A673 (cell line): Measurements from ENCODE around the gene MYLK. TPM values are rescaled to one million over a fixed set of nuclear protein-coding genes. Genes with fewer than 3 reads are reported as not detected.
A peak's percentile ranks its signal among the peaks of the same experiment; 100 is the strongest.

ENCODE experiments used
- BruUV-seq: library from RNA; stranded (reverse); fragments of 400-500 nt; replicated peaks from 2 replicates; lab custom pipeline; 2021; lab: Mats Ljungman, UMichigan
- CTCF ChIA-PET: fragments of 300-600 bp; sonication (Branson Sonifier 250); formaldehyde crosslinking; loops from one replicate; lab custom pipeline; 2022; ENCODE audit warnings: antibody characterized with exemption; lab: Charles Lee
- POLR2A ChIA-PET: fragments of 300-600 bp; sonication (Branson Sonifier 250); formaldehyde crosslinking; loops from one replicate; lab custom pipeline; 2022; ENCODE audit warnings: antibody characterized with exemption; ENCODE audit not compliant: low non-redundant PET; lab: Charles Lee
- DNase-seq: peaks from one replicate; pipeline ENCODE4 v3.0.0-alpha.2; 2015; ENCODE audit warnings: low spot score
- H3K27ac ChIP-seq: fragments of 200-600 bp; sonication (generic); 2 replicates; pipeline ENCODE4 v1.5.1; 2016; ENCODE audit warnings: mixed run types, low read depth, mild to moderate bottlenecking, mixed read lengths, antibody characterized with exemption, low read length; ENCODE audit not compliant: poor library complexity, severe bottlenecking
- H3K27me3 ChIP-seq: fragments of 200-600 bp; sonication (generic); replicated peaks from 2 replicates; pipeline ENCODE4 v1.6.1; 2017; ENCODE audit warnings: mixed run types, low read depth, mild to moderate bottlenecking, mixed read lengths, antibody characterized with exemption, low read length; ENCODE audit not compliant: insufficient read depth, poor library complexity
- H3K36me3 ChIP-seq: fragments of 200-600 bp; sonication (generic); 2 replicates; pipeline ENCODE4 v1.6.1; 2016; ENCODE audit warnings: mixed run types, mild to moderate bottlenecking, mixed read lengths, antibody characterized with exemption, low read length; ENCODE audit not compliant: insufficient read depth, poor library complexity, severe bottlenecking
- H3K4me1 ChIP-seq: fragments of 200-600 bp; sonication (generic); 2 replicates; pipeline ENCODE4 v1.6.1; 2017; ENCODE audit warnings: mixed run types, mild to moderate bottlenecking, mixed read lengths, antibody characterized with exemption, low read length; ENCODE audit not compliant: insufficient read depth, poor library complexity, severe bottlenecking
- H3K4me3 ChIP-seq: fragments of 200-600 bp; sonication (generic); 2 replicates; pipeline ENCODE4 v1.5.1; 2016; ENCODE audit warnings: low read depth, mixed run types, mild to moderate bottlenecking, mixed read lengths, low read length; ENCODE audit not compliant: poor library complexity, severe bottlenecking
- H3K9me3 ChIP-seq: fragments of 200-600 bp; sonication (generic); 2 replicates; pipeline ENCODE4 v1.6.1; 2016; ENCODE audit warnings: mixed run types, low read depth, mild to moderate bottlenecking, mixed read lengths, antibody characterized with exemption, low read length; ENCODE audit not compliant: poor library complexity, severe bottlenecking
- CTCF ChIP-seq: fragments of 300-800, 200-600 bp; sonication (generic); conservative IDR thresholded peaks from 2 replicates; pipeline ENCODE4 v1.5.1; 2017; ENCODE audit warnings: low read depth, mild to moderate bottlenecking, antibody characterized with exemption, low read length, moderate library complexity, mixed read lengths
- EZH2 ChIP-seq: fragments of 200-600 bp; sonication (generic); IDR thresholded peaks from 2 replicates; pipeline ENCODE4 v1.6.1; 2017; ENCODE audit warnings: borderline replicate concordance, low read depth, mild to moderate bottlenecking, mixed read lengths, antibody characterized with exemption, low read length; ENCODE audit not compliant: poor library complexity, severe bottlenecking
- intact Hi-C: fragments of 100-400 bp; cut with micrococcal nuclease; formaldehyde crosslinking; loops from one replicate; pipeline ENCODE4 v1.10.0; 2022; ENCODE audit not compliant: unreplicated experiment
- total RNA-seq: library from RNA; stranded (reverse); gene quantifications from 2 replicates; pipeline ENCODE4 v1.2.3, GENCODE V29; 2021

The MYLK gene
- total RNA-seq, 1 experiment from 2014 or later, result 3.9 TPM

GRCh38 chr3:123583561-123583960 lies 300.6 kb downstream of the MYLK start:
- TF ChIP-seq CTCF, result no peak
- no peak for TF ChIP-seq EZH2
- H3K27ac ChIP-seq, result no peak overlapping the region
- H3K4me1 ChIP-seq, result peaks cover 21% of the 10 kb centered on the region
- CTCF ChIA-PET, result no interaction called here
- POLR2A ChIA-PET, result no interaction called here
- intact Hi-C loops, result no loop called here
- peak overlapping the region; percentile 90 for H3K4me3 ChIP-seq
- H3K36me3 ChIP-seq, result peaks cover 29% of the 10 kb centered on the region
- H3K27me3 ChIP-seq, result no peaks in the 10 kb centered on the region
- no peaks in the 10 kb centered on the region for H3K9me3 ChIP-seq
- no peak for DNase-seq
- BruUV-seq, result TSS peak; percentile 46

GRCh38 chr3:123582315-123582714 lies 301.8 kb downstream of the MYLK start:
- intact Hi-C loops, result no loop called here
- CTCF ChIA-PET, result no interaction called here
- peaks cover 35% of the 10 kb centered on the region for H3K36me3 ChIP-seq

GRCh38 chr3:123576122-123576521 lies 308.0 kb downstream of the MYLK start:
- DNase-seq, result no peak
- no TSS peak for BruUV-seq
- H3K27me3 ChIP-seq, result no peaks in the 10 kb centered on the region
- CTCF ChIA-PET, result no interaction called here
- peak overlapping the region; percentile 40 for H3K27ac ChIP-seq
- TF ChIP-seq CTCF (no peak), EZH2 (no peak)
- H3K9me3 ChIP-seq, result no peaks in the 10 kb centered on the region
- H3K36me3 ChIP-seq, result peaks cover 26% of the 10 kb centered on the region
- peaks cover 5% of the 10 kb centered on the region for H3K4me1 ChIP-seq
- no peak overlapping the region for H3K4me3 ChIP-seq
- POLR2A ChIA-PET, result no interaction called here
- intact Hi-C loops, result no loop called here

More at GRCh38 chr3:123582315-123582714, 301.8 kb downstream of the MYLK start:
- H3K27ac ChIP-seq, result no peak overlapping the region
- POLR2A ChIA-PET, result interaction anchor here (0.5 kb wide), 1 partner anchor 430 kb away, joined by 10 read pairs; no protein-coding TSS in a partner anchor
- H3K4me3 ChIP-seq, result no peak overlapping the region
- TF ChIP-seq EZH2, result no peak
- TF ChIP-seq CTCF, result no peak
- no peaks in the 10 kb centered on the region for H3K27me3 ChIP-seq
- DNase-seq, result no peak
- BruUV-seq, result no TSS peak
- H3K4me1 ChIP-seq, result peaks cover 21% of the 10 kb centered on the region
- H3K9me3 ChIP-seq, result no peaks in the 10 kb centered on the region
